ENCODE data around the gene ABHD4. TPM values are rescaled to one million over a fixed set of nuclear protein-coding genes. Genes with fewer than 3 reads are reported as not detected.

The ABHD4 gene
- total RNA-seq, 4 donors from 2014 or later: 18.7 to 42.3 (median 27.7) TPM

- intact Hi-C loops (cut with DNase I): no loop called here
- Histone ChIP-seq H3K9me3 (no peaks in the 10 kb centered on the region), H3K4me1 (no peaks in the 10 kb centered on the region), H3K36me3 (no peaks in the 10 kb centered on the region), H3K27ac (replicated peaks in 1 of 4) (no peak overlapping the region), H3K27me3 (no peaks in the 10 kb centered on the region), H3K4me3 (no peak overlapping the region)
- 78% methylated on average over 4 of the region's 4 CpGs for WGBS
- TF ChIP-seq POLR2A (IDR thresholded peaks at IDR 0.05; ENCODE audit: low read depth) (no peak), EP300 (IDR thresholded peaks at IDR 0.05) (no peak), POLR2AphosphoS5 (IDR thresholded peaks at IDR 0.05) (no peak), CTCF (IDR thresholded peaks at IDR 0.05) (no peak)
- DNase-seq (ENCODE audit: extremely low spot score): no peak
Measured at GRCh38 chr14:22660654-22661053, 62.6 kb downstream of the ABHD4 start.

Other genes starting within 250 kb of the ABHD4 start
- 100 to 1,000 TPM; 118 to 154 (median 131) TPM for gene DAD1, start 9.1 kb upstream of the ABHD4 start, total RNA-seq
- not detected for gene OR6J1, start 46.1 kb downstream of the ABHD4 start, total RNA-seq
- 10 to 100 TPM; 63.5 to 74.9 (median 71.3) TPM for gene OXA1L, start 168.4 kb downstream of the ABHD4 start, total RNA-seq
- 10 to 100 TPM in 3 of 4 donors, 1 to 10 TPM in 1; 9.6 to 22.9 (median 15.3) TPM for gene SLC7A7, start 217.1 kb downstream of the ABHD4 start, total RNA-seq
- gene MRPL52, start 231.6 kb downstream of the ABHD4 start, total RNA-seq: 10 to 100 TPM; 27.0 to 64.5 (median 37.2) TPM
- 100 to 1,000 TPM in 3 of 4 donors, 10 to 100 TPM in 1; 83.9 to 149 (median 123) TPM for gene MMP14, start 238.3 kb downstream of the ABHD4 start, total RNA-seq